NOMO-1 treated with DMSO at 0.1 percent for 48 hours (cell line): Measurements from ENCODE around the gene PDHA1.
A peak's percentile ranks its signal among the peaks of the same experiment; 100 is the strongest.

ENCODE experiments used
- DNase-seq: peaks from one replicate; lab custom pipeline; 2025; ENCODE audit not compliant: unreplicated experiment; lab: John Stamatoyannopoulos, UW

The PDHA1 gene

DNA sequence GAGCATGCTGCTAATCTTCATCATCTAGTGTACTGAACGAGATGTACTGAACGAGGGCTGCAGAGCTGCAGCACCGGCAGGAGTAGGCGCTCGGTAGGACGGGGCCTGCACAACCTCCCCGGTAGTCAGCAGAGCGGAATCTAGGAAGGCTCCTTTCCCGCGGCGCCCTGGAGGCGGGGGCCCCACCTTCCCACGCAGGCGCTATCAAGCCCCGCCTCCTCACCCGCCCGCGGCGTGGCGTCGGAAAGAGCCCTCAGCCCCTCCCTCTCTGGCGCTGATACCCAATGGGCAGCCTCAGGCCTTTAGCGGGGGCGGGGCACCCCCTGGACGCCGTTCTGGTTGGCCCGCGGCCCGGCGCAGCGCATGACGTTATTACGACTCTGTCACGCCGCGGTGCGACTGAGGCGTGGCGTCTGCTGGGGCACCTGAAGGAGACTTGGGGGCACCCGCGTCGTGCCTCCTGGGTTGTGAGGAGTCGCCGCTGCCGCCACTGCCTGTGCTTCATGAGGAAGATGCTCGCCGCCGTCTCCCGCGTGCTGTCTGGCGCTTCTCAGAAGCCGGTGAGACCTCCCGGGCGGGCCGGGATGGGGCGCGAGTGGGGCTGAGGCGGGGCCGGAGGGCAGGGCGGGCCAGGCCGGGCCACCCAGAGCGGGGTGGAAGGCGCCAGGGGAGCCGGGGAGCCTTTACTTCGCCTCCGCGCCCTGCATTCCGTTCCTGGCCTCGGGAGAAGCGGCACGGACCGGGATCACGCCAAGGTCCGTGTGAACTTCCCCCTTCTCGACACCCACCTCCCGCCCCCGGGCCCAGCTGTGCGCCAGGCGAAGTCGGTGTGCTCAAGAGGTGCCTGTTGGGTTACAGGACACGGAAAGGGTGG, at the start of gene PDHA1:
PDHA1 (plus strand) TSS at position 393 of the 874 bp plus-strand sequence; CDS start at position 504, 111 bp downstream.
- peak; percentile 81 for DNase-seq

DNA sequence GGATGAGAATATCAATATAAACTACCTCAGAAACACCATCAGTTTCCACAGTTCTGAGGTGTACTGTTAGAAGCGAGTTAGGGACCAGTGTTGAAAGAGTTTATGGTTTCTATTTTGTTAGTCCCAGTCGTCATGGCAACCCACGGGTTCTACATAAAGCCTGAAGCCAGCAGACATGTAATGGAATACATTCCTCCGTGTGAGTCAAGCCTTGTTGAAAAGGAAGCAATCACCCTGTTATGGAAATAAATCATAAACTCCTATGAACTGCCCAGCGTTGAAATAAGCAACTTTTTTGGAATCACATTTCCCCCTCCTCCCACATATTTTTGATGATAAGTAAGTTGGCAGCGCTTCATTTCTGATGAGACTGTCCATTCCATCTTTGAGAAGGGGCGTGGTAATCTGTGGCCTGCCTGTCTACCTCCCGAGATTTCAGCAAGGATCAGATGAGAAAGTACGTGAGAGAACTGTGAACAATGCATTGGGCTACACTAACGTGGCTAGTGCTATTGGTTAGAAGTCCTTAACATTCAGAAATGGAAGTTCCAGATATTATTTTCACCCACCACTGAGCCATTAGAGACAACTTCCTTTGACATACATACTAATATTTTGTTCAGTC, 40.4 kb upstream of the PDHA1 start:
- DNase-seq, result no peak

DNA sequence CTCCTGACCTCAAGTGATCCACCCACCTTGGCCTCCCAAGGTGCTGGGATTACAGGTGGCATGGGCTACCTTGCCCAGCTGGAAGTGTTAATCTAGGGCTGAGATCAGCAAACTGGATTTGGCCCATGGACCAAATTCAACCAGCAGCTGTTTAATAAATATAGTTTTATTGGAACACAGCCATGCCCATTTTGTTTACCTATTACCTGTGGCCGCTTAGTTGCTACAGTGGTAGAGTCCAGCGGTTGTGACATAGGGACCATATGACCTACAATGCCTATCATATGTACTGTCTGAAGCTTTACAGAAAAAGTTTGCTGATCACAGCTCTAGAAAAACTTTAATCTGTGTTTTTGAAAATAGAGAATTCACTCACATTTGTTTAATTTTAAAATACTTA, 17.2 kb upstream of the PDHA1 start:
- DNase-seq, result no peak

GRCh38 chrX:19331831-19332230, 11.9 kb upstream of the PDHA1 start:
- no peak for DNase-seq

- no peak for DNase-seq
These were observed 10.7 kb upstream of the PDHA1 start for GRCh38 chrX:19332983-19333382.

DNA sequence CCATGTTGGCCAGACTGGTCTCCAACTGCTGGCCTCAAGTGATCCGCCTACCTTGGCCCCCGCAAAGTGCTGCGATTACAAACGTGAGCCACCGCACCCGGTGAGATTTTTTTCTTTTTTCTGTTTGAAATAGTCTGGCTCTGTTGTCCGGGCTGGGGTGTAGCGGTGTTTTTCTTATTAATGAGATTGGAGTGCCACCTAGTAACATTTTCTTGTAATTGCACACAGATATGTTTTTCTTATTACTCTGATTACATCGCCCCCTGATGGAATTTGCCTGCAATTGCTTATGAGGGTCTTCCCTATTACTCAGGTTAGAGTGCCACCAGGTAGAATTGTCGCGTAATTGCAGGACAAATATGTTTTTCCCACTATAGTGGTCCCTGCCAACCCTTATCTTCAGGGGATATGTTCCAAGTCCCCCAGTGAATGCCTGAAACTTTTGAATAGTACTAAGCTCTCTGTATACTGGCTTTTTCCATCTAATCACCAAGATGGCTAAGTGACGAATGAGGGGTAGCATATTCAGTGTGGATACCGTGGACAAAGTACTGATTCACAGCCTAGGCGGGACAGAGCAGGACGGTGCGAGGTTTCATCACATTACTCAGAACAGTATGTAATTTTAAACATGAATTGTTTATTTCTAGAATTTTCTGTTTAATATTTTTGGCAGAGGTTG, 8.6 kb upstream of the PDHA1 start:
- DNase-seq, result peak; percentile 87

DNA sequence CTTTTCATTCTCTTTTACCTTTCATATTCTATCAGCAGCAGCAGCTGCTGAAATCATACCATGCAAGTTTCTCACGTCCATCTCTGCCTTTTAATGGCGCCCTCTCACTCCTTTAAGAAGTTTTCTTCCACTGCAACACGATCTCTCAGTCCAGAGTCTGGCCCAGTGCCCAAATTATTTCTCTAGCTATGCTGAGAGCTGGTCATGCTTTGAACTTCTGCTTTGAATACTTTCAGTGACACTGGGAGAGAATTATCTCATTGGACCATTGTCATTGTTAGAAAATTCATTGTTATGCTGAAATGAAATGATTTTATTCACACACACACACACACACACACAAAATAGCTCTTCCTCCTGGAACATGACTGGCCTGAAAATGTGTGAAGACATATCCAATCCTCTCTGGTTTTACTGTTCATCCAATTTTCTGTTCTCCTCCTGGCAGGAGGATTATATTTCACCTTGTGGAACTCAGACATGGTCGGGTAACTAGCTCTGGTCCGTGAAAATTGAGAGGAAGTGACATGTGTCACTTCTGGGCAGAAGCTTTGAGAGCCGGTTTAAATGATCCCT, 1.3 kb upstream of the PDHA1 start:
- peak; percentile 30 for DNase-seq

DNA sequence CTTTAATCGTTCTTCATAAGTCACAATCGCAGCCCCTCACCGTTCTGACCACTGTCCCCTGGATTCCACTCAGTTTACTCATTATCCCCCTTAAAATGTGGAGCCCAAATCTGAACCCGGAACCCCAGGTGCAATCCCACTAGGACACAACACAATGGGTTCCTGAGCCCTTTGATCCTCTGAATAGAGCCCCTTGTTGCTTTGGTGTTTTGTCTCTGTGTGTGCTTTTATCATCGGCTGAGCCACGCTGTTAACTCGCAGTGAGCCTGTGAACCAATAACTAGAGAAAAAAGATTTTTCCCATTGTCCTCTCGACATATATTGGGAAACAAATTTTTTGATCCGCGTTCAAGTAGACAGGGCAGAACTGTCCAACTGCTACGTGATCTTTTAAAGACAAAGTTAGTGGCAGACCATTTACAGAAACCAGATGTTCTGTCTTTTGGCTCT, 617 bp upstream of the PDHA1 start:
- no peak for DNase-seq

GRCh38 chrX:19344661-19345060, 934 bp downstream of the PDHA1 start:
- no peak for DNase-seq

DNA sequence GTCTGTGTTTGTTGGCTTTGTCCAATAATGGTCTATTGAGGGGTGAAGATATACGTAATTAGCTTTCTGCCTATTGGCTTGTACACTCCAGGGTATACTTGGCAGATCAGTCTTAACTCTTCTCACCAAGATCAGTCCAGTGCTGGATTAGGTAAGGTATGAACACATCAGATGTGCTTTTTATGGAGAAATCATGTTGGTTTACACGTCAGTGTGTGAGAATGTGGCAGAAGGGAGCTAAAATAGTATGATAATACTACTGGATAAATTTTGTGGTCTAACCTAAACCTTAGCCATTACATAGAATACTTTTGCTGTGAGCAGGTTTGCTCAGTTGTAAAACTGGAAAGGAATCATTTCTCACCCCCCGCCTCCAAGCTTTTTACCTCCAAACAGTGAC, 4.2 kb downstream of the PDHA1 start:
- DNase-seq, result no peak

DNA sequence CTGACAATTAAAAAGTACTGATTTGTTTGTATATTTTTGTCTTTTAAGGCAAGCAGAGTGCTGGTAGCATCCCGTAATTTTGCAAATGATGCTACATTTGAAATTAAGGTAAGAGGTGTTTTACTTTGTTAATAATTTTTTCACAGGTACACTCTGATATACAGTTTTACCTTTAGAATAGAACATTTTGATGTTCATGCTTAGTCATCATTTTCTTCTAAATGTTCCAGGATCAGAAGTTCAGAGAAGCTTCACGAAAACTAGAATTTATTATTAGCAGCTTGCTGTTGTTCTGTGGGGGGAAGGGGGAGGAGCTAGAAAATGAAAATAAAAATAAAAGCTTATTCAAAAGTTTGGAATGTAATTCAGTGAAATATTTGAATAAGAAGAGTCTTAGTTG, 5.5 kb downstream of the PDHA1 start:
- DNase-seq, result no peak

DNA sequence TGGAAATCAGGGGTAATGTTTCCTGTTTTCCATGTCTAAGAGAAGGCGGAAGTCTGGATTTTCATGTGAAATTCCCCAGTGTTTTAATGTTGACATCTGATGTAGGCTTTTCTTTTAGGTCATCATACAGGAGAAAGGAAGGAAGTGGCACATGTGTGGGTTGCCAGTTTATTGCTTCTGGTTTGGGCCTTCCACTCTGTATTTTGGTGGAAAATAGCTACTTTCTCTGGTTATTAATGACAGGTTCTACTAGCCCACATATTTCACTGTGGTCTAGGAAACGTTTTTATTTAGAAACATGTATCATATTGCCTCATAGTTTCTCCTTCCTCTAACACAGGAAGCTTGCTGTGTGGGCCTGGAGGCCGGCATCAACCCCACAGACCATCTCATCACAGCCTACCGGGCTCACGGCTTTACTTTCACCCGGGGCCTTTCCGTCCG, 7.2 kb downstream of the PDHA1 start:
- peak; percentile 89 for DNase-seq

GRCh38 chrX:19354625-19355024, 10.9 kb downstream of the PDHA1 start:
- no peak for DNase-seq

DNA sequence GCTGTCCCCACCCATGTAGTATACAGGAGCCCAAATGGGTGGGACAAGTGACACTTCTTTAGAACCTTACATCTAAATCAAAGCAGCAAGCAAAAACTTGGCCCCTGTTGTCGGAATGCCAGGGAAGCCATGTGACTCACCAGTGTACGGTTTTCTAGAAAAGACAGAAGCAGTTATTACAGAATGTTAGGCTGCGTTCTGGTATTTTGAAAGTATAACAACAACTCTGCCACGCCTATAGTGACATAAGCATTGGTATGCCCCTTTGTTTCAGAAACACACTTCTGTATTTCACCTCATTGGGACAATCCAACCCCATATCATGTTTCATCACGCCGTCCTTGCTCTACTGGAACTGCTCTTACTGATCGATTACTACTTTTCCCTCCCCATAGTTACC, 14.8 kb downstream of the PDHA1 start:
- no peak for DNase-seq

GRCh38 chrX:19360903-19361302, 17.2 kb downstream of the PDHA1 start:
- DNase-seq, result no peak

DNA sequence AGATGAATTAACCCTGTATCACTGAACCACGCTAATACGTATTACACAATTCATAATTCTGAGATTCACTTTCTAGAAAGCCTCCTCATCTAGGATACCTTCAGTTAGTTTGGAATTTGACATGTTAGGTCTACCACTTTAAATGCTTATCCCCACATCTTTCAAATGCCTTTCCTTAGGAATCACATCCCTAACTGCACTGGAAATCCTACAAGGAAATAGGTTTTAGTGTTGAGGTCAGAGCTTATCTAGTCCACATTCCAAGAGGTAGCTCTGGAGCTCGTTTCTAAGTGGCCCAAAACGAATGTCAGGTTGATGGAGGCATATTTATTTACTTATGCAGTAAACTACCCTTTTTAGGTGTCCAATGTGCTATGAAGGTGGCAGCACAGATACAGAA, 18.0 kb downstream of the PDHA1 start:
- no peak for DNase-seq

DNA sequence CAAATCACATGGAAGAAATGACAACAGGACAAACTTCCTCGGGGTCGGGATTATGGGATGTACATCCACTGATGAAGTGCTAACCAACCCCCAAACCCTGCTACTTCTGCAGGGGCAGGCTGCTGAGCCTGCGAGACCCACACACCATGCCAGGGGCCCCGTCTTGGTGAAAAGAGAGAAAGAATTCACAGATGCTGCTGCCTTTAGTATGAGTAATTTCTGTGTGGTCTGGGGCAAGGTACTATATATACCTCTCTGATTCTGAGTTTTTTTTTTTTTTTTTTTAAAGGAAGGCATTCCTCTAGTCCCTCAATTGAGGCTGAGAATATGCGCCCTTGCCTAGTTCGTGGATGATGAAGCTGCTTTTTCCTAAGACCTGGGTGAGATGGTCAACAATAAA, 24.8 kb downstream of the PDHA1 start:
- DNase-seq, result no peak

DNA sequence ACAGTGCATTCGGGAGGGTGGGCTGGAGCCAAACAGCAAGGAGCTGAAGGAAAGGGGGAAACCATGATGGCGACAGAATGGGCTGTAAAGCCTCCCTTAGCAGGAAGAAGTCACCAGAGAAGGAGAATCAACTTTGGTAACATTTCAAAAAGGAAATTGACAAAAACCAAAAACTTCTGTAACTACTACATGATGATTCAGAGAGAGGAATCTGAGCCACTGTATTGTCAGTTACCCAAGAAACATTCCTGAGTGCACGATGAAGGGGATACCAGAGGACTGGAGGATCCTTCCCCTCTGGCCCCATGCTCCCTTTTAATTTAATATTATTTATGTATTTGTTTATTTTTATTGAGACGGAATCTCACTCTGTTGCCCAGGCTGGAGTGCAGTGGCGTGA, 26.3 kb downstream of the PDHA1 start:
- no peak for DNase-seq

- peak; percentile 78 for DNase-seq
These were observed 28.4 kb downstream of the PDHA1 start for GRCh38 chrX:19372170-19372546.

DNA sequence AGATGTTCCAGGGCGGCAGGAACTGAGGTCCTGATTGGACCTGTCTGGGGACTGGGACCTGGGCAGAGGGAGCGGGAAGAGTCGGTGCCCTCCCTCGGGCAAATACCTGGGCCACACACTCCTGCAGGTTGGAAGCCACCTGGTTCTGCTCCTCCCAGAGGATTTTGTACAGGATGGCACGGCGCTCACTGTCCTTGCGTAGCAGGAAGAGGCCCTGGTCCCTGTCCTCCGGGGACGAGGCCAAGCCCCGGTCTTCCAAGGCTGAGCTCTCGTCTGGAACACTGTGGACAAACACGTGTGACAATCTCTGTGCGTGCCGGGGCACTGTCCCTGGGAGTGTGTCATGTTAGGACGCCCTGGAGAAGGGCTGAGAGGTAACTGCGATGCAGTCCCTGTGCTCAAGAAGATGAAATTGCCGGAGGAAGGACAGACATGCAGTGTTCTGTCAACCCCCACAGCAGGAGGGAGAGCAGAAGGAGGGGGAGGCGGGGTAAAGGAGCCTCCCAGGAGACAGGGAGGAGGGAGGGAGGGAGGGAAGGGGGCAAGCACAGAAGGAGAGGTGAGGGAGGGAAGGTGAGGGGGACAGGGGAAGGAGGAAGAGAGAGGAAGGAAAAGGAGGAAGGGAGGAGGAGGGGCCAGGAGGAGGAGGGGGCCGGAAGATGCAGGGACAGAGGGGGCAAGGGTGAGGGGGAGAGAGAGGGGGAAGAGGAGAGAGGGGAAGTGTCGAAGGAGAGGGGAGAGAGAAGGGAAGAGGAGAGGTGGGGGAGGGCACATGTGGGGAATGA, 29.0 kb downstream of the PDHA1 start:
- DNase-seq, result peak; percentile 31
